Amniotic epithelial cell (primary cell): ENCODE measurements around the gene DCLK1.
"Not testable (repeated sequence)": the region's sequence is repeated elsewhere in the genome, so short reads cannot be mapped to it uniquely, and the experiment has no call there.

ENCODE experiments used
- DNase-seq: peaks from one replicate; pipeline ENCODE4 v3.0.0-alpha.2; 2010; ENCODE audit warnings: low read depth

The DCLK1 gene

DNA sequence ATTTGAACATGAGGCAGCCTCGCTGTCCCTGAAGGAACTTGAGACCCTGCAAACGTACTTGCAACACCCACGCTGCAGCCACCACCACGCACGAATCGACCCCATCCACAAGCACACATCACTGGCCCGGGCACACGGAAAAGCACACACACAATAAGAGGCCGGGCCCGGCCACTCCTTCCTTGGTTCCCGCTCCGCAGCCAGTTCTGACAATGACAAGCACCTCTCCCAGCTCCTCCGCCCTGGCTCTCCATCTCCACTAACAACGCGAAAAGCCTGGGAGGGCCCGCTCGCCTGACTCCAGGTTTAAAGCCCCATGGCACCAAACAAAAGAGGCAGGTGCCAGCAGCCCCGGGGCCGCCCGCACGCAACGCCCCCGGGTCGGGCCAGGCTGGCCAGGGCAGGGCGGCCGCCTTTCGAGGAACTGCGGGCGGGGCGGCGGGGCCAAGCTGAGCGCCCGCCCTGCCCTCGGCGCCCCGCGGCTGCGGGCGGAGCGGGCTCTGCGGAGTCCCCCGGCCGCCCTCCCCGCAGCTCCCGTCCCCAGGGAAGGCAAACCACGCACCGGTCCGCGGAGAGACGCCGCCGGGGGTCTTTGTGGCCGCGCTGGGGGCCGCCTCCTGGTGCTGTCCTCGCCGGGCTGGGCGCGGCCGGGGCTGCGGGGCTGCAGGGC, 495 bp downstream of the DCLK1 start:
- DNase-seq = no peak

DNA sequence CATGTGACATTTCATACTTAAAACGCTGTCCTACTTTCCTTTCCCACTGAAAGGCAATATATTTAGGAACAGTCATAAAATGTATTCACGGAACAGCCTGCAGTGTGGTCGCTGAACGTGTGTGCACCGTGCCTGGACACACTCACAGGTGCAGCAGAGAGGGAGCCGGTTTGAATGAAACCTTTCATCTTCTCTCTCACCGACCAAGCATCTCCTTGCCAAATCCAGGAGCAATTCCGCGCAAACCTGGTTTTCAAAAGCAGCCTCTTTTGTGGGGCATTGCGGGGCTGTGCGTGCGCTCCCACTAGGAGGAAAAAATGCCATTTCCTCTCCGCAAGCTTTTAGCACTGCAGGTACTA, 1.0 kb downstream of the DCLK1 start:
- DNase-seq = no peak

DNA sequence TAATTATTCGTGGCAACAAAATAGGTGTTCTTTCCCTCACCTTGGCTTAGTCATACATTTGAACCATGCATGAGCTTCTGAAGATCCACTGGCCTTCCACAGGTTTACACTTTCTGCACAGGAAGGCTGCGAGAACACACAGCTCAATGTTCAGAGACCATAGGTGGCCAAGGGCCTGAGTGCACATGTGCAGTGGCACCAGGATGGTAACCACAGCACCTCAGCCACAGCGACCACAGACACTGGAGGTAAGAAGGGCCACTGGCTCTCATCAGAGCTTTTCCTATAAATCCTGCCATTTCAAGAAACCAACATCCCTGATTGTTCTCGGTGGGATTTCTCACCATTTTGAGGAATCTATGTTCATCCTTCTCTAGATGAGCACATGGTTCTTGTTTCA, 1.6 kb downstream of the DCLK1 start:
- no peak for DNase-seq

GRCh38 chr13:36126491-36126890, 4.7 kb downstream of the DCLK1 start:
- no peak for DNase-seq

- DNase-seq = no peak
These were observed 5.3 kb downstream of the DCLK1 start for GRCh38 chr13:36125841-36126240.

DNA sequence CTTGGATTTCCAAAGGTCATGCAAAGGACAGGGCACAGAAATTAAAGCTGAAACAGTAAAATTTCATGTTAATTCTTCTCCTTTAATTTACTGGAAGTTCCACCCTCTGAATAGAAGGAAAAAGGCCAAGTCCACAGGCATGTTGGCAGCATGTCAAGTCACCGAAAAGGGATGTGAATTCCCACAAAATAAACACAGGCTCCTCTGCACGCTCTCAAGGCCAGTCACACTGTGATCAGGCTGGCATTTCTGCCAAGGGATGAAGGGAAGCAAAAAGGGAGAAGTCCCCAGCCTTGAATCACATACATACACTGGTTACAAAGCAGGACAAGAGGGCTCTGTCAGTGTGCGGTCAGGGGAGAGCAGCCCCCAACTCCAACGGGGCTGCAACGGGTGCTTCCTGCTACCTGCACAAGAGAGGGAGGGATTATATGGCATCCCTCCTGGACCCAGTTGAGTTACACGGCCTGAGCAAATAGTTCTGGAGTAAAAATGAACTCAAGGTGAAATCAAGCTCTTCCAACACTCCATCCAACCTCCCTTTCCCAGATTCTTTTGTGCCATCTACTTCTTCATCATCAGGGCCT, 6.9 kb downstream of the DCLK1 start:
- peak; percentile 10 for DNase-seq

DNA sequence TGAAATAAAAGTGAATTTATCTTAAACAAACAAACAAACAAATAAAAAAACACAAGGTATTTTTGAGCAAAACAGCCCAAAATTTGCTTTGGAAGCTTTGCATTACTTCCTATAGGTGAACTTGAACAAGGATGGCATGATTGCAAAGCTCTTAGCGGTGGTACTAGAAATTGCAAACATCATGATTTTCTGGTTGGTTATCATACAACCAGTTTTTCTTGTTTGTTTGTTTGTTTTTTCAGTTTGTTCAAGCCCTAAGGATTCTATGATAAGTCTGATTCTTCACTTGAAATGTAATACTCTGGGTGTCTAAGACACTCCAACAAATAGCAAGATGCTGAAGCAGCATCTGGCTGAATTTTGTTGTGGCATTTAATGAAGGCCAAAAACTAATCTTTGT, 15.9 kb downstream of the DCLK1 start:
- DNase-seq = no peak

DNA sequence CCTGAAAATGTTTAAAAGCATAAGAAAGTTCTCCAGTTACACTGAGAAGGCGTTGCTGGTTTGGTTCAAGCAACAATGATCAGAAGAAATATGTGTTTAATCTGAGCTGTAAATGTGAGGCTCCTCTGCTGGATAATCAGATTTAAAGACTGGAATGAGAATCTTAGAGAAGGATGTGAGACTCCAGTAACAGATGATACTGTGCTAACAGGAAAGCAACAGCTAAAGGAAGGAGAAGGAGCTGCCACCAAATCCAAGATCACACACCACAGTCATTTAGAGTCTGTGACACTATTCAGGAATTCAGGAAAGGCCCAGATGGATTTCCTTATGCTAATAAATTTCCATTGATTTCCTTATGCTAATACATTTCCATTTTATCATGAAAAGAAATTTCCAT, 16.9 kb downstream of the DCLK1 start:
- no peak for DNase-seq

DNA sequence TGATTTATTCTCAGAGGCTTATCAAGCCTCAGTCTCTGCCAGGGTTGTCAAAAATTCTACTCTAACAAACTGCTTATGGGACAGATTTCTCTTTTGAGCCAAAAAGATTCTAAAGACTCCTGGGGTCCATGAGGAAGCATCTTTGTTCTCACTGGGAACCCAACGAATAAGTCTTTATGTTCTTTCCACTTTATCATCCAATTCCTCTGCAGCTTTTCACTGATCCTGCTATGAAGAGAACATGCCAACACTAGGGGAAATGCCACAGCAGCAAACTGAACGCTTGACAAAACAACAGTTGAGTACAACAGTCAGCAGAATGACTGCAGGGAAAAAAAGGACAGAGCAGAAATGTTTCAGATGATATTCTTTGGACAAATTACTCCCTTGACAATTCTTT, 22.2 kb downstream of the DCLK1 start:
- no peak for DNase-seq

DNA sequence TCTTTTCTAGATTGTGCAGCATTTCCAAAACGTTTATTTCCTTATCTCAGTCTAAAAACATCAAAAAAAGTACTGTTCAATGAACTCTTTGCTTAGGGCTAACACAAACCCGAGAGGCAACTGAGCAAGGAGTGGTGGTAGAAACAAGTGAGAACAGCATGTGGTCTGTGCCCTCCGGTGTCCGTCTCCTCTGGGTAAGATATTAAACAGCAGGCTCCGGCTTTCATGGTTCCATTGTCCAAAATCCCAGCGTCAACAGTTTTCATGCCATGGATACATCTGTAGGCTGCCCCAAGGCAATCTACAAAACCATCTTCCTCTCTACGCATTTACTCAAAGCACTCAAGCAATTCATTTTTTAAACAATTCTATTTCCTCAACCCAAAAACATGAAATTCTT, 22.8 kb downstream of the DCLK1 start:
- DNase-seq = no peak

DNA sequence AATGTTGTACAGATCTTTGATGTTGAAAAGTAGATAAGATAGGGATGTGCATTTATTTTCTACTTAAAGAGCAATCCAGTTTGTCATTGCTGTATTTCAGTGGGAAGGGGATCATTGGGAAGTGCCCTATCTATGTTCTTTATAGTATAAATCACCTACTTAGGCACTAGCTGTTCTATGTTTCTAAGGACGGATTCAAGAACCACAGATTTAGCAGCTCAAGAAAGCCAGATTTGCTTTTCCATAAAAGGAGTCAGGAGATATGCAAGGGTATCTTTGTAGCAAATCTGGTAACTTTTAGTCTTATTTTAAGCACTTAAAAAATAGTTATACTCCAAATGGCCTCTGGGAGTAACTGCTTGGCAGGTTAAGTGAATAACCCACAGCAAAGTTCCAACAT, 23.7 kb downstream of the DCLK1 start:
- DNase-seq = no peak

DNA sequence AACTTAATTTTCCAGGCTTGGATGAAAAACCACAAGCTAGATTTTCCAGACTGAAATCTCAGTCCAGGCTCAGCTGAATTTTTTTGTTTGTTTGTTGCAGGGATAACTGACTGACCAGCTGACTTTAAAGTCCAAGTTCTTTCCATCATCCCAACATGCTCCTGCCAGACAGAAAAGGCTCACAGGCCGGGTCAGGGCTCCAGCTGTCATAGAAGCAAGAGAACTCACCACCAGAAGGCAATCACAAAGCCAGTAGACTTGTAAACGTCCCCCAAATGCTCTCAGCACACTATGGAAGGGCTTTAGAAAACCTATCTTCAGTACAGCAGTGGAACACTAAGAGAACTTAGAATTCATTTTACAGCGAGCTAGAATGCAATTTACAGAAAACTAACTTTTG, 25.5 kb downstream of the DCLK1 start:
- DNase-seq = no peak

DNA sequence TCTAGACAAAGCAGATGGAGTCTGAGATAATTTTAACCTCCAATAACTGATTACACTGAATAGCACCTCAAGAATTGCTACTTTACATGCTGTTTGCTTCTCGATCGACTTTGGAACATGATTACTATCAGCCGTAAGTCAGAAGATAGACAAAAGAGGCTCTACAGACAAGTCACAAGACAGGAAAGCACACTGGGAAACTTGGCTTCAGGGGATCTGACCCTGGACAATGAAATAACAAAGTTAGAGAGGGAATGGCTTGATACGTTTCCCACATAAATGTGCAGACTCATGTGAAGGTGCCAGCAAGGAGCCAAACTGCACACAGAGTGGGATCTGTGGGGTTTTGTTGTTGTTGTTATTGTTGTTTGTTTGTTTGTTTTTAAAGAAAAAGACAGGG, 28.5 kb downstream of the DCLK1 start:
- no peak for DNase-seq

DNA sequence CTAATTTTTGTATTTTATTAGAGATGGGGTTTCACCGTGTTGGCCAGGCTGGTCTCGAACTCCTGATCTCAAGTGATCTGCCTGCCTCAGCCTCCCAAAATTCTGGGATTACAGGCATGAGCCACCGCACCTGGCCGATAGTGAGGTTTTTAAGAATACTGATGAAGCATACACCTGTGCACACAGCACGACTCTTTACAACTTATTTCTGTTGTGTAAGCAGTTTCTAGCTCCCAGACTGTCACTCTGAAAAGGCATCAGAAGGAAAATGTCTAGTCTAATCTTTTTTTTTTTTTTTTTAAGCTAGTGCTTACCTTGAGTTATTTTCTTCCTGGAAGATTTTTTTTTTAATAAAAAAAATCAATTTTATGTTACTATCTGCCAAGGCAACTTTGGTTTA, 29.3 kb downstream of the DCLK1 start:
- not testable (repeated sequence) for DNase-seq

- no peak for DNase-seq
These were observed 30.0 kb downstream of the DCLK1 start for GRCh38 chr13:36101157-36101556.

DNA sequence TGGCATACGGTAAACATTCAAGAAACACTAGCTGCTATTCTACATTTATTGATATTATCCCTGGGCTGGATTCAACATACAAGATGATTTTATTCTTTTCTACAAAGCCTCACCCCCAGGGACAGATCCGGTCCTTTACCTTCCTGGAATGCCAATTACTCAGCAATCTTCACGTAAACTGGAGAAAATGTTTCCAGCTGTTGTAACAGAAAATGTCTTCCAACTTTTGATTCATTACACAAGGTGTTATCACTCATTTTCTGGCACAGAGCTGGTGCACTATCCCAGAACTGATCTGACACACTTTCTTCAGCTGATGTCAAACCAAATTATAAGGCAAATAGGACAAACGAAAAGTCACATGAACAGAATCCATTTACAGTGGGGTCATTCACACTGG, 33.1 kb downstream of the DCLK1 start:
- no peak for DNase-seq

- DNase-seq = peak; percentile 35
These were observed 34.4 kb downstream of the DCLK1 start for GRCh38 chr13:36096461-36097416.

DNA sequence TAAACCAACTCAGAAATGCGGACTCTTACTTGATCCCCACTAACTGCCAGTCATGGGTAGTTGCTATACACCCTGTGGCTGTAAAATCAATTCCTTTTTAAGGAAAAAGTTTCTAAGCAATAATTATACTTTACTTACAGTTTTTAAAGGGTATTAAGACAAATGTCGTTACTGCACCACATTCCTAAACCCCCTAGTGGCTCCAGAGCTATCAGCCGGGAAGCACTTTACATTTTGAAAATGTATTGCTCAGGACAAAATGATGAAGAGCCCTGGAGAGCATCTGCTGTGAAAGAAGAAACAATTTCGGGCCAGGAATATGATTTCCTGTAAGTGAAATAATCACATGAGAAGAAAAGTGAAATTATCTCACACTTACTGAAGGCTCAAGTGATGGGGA, 36.7 kb downstream of the DCLK1 start:
- no peak for DNase-seq

DNA sequence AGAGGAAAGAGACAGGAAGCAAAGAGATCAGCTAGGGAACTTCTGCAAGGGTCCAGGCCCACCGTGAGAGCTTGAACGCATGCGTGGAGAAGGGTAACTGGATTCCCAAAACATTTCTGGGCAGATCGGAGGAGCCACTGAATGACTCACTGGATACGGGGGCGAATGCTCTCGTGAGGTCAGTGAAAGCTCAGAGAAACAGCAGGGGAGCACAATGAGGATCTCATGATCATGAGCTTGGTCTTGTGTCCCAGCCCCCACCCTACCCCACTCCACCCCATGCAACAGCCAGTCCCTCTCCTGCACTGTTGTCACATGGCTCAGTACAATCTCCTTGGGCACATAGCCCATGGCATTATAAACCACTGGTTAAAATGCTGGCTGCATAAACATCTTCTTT, 40.6 kb downstream of the DCLK1 start:
- DNase-seq = no peak

GRCh38 chr13:36089130-36089647, 42.0 kb downstream of the DCLK1 start:
- peak; percentile 8 for DNase-seq

GRCh38 chr13:36088463-36088862, 42.7 kb downstream of the DCLK1 start:
- DNase-seq = no peak

DNA sequence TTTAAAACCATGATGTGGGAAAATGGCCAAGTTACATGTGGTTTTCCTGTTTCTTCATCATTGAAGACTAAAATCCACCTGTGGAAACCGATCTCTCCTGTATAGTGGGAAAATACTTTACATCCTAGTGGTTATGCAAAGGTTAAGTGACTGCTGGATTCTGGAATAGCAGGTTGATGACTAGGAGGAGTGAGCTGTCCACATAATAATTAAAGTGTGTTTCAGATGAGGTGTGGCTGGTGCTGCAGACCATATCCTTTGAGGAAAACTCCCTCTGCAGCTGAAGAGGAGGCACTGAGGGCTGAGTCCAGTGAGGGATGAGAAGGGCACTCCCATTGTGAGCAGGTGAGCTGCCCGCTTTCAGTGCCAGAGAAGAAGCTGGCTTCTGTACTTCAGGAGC, 43.2 kb downstream of the DCLK1 start:
- no peak for DNase-seq

DNA sequence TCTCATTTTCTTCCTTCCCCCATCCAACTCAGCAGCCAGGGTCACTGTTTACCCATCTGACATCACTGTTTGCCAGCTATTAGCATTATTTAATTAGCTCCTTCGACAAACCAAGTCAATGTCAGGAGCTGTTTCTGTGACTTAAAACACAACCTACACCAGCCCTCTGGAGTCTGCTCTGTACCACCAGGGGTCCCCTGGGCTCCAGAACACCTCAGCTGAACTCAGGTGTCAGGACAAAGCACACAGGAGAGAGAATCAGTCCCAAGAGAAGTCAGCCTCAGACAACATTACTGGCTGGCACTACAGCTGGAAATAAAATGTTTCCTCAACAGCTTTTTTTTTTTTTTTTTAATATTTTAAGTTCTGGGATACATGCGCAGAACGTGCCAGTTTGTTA, 45.1 kb downstream of the DCLK1 start:
- DNase-seq = no peak
